Measurements from ENCODE around the gene TPRX2. TPM values are rescaled to one million over a fixed set of nuclear protein-coding genes. Genes with fewer than 3 reads are reported as not detected.

Gene TPRX2
- total RNA-seq, 1 experiment from 2014 or later, result not detected

GRCh38 chr19:47899335-47899734 is 40.3 kb downstream of the TPRX2 start:
- POLR2A ChIA-PET, result no interaction called here
- Histone ChIP-seq H3K27ac (ENCODE audit: low read depth, low read length) (no peak overlapping the region), H3K4me2 (ENCODE audit: low read length) (no peak overlapping the region), H4K20me1 (ENCODE audit: insufficient read depth) (no peaks in the 10 kb centered on the region), H3K36me3 (ENCODE audit: control insufficient read depth in 1 of 2, insufficient read depth in 2 of 2, low read length in 2 of 2) (no peaks in the 10 kb centered on the region), H3K9ac (ENCODE audit: low read length) (no peak overlapping the region), H3K9me2 (ENCODE audit: insufficient read depth) (no peaks in the 10 kb centered on the region), H3K4me3 (replicated peaks in 1 of 2; ENCODE audit: low read depth in 1 of 2, low read length in 2 of 2) (no peak overlapping the region), H3K4me1 (ENCODE audit: control insufficient read depth in 1 of 2, insufficient read depth in 2 of 2, low read length in 2 of 2) (no peaks in the 10 kb centered on the region), H3K9me3 (ENCODE audit: control insufficient read depth in 1 of 2, insufficient read depth in 1 of 2, low read depth in 1 of 2, low read length in 2 of 2) (peaks cover 0 to 4% of the 10 kb centered on the region in 2 experiments; a peak in 1 of 4 replicates), H3K79me2 (ENCODE audit: insufficient read depth, low read length) (no peaks in the 10 kb centered on the region), H2AFZ (ENCODE audit: low read depth, low read length, poor library complexity, severe bottlenecking) (no peak overlapping the region), H3K27me3 (ENCODE audit: insufficient read depth, low read length) (no peaks in the 10 kb centered on the region)
- TF ChIP-seq POLR2AphosphoS5 (IDR thresholded peaks at IDR 0.05; ENCODE audit: low read depth, low read length), result no peak
- no peak for TF ChIP-seq SRF (IDR thresholded peaks at IDR 0.05; ENCODE audit: low read depth)
- TF ChIP-seq REST (IDR thresholded peaks at IDR 0.05; ENCODE audit: low read depth), result no peak
- no peak for TF ChIP-seq EGR1 (IDR thresholded peaks at IDR 0.05; ENCODE audit: low read depth)
- TF ChIP-seq ATF3 (IDR thresholded peaks at IDR 0.05), result no peak
- no peak for TF ChIP-seq FOSL1 (IDR thresholded peaks at IDR 0.05; ENCODE audit: low read depth)
- TF ChIP-seq EZH2phosphoT487 (IDR thresholded peaks at IDR 0.05; ENCODE audit: borderline replicate concordance), result no peak
- no peak for TF ChIP-seq ZFX (IDR thresholded peaks at IDR 0.05)
- no peak for TF ChIP-seq TCF7L2 (IDR thresholded peaks at IDR 0.05; ENCODE audit: borderline replicate concordance, extremely low read depth, insufficient read depth, insufficient read length)
- TF ChIP-seq CBX3 (IDR thresholded peaks at IDR 0.05; ENCODE audit: low read depth), result no peak
- no peak for TF ChIP-seq MAX (IDR thresholded peaks at IDR 0.05)
- TF ChIP-seq CEBPB (IDR thresholded peaks at IDR 0.05; ENCODE audit: low read depth), result no peak
- no peak for TF ChIP-seq CTCF (IDR thresholded peaks at IDR 0.05 in 2 of 3, conservative IDR thresholded peaks at IDR 0.05 in 1 of 3; ENCODE audit: borderline replicate concordance in 1 of 3, insufficient read depth in 1 of 3, low read depth in 2 of 3, low read length in 2 of 3)
- TF ChIP-seq ZBTB33 (IDR thresholded peaks at IDR 0.05; ENCODE audit: extremely low read depth, insufficient replicate concordance, low read length), result no peak
- TF ChIP-seq JUND (IDR thresholded peaks at IDR 0.05), result no peak
- no peak for TF ChIP-seq ELF1 (IDR thresholded peaks at IDR 0.05; ENCODE audit: borderline replicate concordance, low read depth)
- no peak for TF ChIP-seq ZNF274 (IDR thresholded peaks at IDR 0.05; ENCODE audit: low read depth, low read length)
- RAD21 ChIA-PET (ENCODE audit: low non-redundant PET in 1 of 2, low total read pairs in 2 of 2, uncharacterized antibody in 2 of 2, unreplicated experiment in 2 of 2), result interaction anchor here in 1 of 2 experiments (0.7 kb wide), 1 partner anchor 89 kb away, joined by 3 read pairs; no protein-coding TSS in a partner anchor
- DNase-seq (ENCODE audit: low read depth, low spot score) (no peak), ATAC-seq (no peak)
- BruUV-seq (replicated peaks), result no TSS peak
- intact Hi-C loops (cut with micrococcal nuclease), result no loop called here
- CTCF ChIA-PET, result no interaction called here
